NCI-H1436 (cell line): ENCODE results near the gene PCDHGB5.

Experiments
- DNase-seq: peaks from one replicate; lab custom pipeline; 2025; lab: John Stamatoyannopoulos, UW

The PCDHGB5 gene

GRCh38 chr5:141441571-141442170, 43.9 kb downstream of the PCDHGB5 start:
- DNase-seq = no peak
